ENCODE measurements around the gene DHX38. TPM values are rescaled to one million over a fixed set of nuclear protein-coding genes. Genes with fewer than 3 reads are reported as not detected.

The DHX38 gene
- total and polyA plus RNA-seq, 2 of the 13 experiments (the other 11 are each of a cell fraction or from before 2014, with no cell fraction given): 54.4 to 85.9 TPM

DNA sequence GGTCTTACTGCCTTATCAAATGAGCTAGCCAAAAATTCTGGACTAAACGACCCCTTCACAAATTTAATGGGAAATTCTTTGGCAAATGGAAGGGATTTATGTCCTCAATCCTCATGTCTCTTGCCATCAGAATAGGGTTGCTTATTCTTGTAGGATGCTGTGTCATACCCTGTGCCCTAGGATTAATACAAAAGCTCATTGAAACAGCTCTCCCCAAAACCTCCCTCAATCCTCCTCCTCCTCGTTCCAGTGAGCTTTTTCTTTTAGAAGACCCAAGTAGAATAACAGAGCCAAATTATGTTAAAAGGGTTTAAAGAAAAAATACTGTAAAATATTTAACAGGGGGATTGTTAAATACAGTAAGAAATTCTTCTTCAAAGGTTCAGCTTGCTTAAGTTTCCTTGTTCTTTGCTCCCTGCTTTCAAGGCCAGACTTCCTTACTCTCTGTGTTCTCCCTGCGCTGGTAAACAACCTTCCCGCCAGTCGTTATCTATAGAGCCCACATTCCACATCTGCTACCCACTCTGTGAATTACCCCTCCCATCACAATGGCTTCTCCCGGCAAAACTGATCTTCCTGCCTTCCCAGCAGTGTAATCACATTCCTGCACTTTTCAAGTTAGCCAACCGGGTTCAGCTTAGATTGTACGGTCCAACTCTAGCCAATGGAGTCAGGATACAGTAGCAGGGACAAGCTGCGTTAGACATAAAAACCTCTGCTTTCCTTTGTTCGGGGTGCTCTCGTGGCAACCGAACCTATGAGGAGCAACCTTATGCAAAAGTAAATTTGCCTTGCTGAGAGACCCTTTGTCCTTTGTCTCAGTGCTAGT, 20.9 kb upstream of the DHX38 start (continued):
- no peak for TF ChIP-seq ZNF224 (CRISPR knock-in tag; IDR thresholded peaks at IDR 0.05)
- TF ChIP-seq, protein P1, sequence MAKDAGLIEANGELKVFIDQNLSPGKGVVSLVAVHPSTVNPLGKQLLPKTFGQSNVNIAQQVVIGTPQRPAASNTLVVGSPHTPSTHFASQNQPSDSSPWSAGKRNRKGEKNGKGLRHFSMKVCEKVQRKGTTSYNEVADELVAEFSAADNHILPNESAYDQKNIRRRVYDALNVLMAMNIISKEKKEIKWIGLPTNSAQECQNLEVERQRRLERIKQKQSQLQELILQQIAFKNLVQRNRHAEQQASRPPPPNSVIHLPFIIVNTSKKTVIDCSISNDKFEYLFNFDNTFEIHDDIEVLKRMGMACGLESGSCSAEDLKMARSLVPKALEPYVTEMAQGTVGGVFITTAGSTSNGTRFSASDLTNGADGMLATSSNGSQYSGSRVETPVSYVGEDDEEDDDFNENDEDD (CRISPR knock-in tag; IDR thresholded peaks at IDR 0.05; ENCODE audit: borderline replicate concordance): peak; percentile 91
- no peak for TF ChIP-seq NCOA5 (CRISPR knock-in tag; IDR thresholded peaks at IDR 0.05)
- no peak for TF ChIP-seq ZZZ3 (CRISPR knock-in tag; IDR thresholded peaks at IDR 0.05; ENCODE audit: borderline replicate concordance)
- no peak for TF ChIP-seq ZFP36 (IDR thresholded peaks at IDR 0.05; ENCODE audit: borderline replicate concordance, low read depth, low read length, partially characterized antibody)
- TF ChIP-seq ZFP36L2 (CRISPR knock-in tag; IDR thresholded peaks at IDR 0.05): no peak
- TF ChIP-seq, protein P2, sequence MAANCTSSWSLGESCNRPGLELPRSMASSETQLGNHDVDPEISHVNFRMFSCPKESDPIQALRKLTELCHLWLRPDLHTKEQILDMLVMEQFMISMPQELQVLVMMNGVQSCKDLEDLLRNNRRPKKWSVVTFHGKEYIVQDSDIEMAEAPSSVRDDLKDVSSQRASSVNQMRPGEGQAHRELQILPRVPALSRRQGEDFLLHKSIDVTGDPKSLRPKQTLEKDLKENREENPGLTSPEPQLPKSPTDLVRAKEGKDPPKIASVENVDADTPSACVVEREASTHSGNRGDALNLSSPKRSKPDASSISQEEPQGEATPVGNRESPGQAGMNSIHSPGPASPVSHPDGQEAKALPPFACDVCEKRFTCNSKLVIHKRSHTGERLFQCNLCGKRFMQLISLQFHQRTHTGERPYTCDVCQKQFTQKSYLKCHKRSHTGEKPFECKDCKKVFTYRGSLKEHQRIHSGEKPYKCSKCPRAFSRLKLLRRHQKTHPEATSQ (CRISPR knock-in tag; IDR thresholded peaks at IDR 0.05; ENCODE audit: borderline replicate concordance): no peak
- no peak for TF ChIP-seq KLF16 (CRISPR knock-in tag; IDR thresholded peaks at IDR 0.05)
- no peak for TF ChIP-seq SP1 (IDR thresholded peaks at IDR 0.05)
- TF ChIP-seq SP1 (CRISPR knock-in tag; IDR thresholded peaks at IDR 0.05): no peak
- TF ChIP-seq, protein P3, sequence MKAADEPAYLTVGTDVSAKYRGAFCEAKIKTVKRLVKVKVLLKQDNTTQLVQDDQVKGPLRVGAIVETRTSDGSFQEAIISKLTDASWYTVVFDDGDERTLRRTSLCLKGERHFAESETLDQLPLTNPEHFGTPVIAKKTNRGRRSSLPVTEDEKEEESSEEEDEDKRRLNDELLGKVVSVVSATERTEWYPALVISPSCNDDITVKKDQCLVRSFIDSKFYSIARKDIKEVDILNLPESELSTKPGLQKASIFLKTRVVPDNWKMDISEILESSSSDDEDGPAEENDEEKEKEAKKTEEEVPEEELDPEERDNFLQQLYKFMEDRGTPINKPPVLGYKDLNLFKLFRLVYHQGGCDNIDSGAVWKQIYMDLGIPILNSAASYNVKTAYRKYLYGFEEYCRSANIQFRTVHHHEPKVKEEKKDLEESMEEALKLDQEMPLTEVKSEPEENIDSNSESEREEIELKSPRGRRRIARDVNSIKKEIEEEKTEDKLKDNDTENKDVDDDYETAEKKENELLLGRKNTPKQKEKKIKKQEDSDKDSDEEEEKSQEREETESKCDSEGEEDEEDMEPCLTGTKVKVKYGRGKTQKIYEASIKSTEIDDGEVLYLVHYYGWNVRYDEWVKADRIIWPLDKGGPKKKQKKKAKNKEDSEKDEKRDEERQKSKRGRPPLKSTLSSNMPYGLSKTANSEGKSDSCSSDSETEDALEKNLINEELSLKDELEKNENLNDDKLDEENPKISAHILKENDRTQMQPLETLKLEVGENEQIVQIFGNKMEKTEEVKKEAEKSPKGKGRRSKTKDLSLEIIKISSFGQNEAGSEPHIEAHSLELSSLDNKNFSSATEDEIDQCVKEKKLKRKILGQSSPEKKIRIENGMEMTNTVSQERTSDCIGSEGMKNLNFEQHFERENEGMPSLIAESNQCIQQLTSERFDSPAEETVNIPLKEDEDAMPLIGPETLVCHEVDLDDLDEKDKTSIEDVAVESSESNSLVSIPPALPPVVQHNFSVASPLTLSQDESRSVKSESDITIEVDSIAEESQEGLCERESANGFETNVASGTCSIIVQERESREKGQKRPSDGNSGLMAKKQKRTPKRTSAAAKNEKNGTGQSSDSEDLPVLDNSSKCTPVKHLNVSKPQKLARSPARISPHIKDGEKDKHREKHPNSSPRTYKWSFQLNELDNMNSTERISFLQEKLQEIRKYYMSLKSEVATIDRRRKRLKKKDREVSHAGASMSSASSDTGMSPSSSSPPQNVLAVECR (CRISPR knock-in tag; IDR thresholded peaks at IDR 0.05; ENCODE audit: borderline replicate concordance): no peak; the same call in 1 of the 2 replicates
- no peak for TF ChIP-seq GLI4 (CRISPR knock-in tag; IDR thresholded peaks at IDR 0.05; ENCODE audit: borderline replicate concordance)
- no peak for TF ChIP-seq CENPT (CRISPR knock-in tag; IDR thresholded peaks at IDR 0.05; ENCODE audit: low read depth)
- no peak for TF ChIP-seq REXO4 (CRISPR knock-in tag; IDR thresholded peaks at IDR 0.05; ENCODE audit: borderline replicate concordance)
- TF ChIP-seq ZBTB21 (CRISPR knock-in tag; IDR thresholded peaks at IDR 0.05): no peak
- TF ChIP-seq ZKSCAN5 (CRISPR knock-in tag; IDR thresholded peaks at IDR 0.05): no peak
- no peak for TF ChIP-seq NFATC3 (CRISPR knock-in tag; IDR thresholded peaks at IDR 0.05)
- peak; percentile 62 for TF ChIP-seq FOXK2 (IDR thresholded peaks at IDR 0.05)
- 0 out of 2 replicates have a peak, but pooled peaks have one; percentile 30 for TF ChIP-seq ZNF124 (CRISPR knock-in tag; IDR thresholded peaks at IDR 0.05)
- TF ChIP-seq SYNCRIP (IDR thresholded peaks at IDR 0.05; ENCODE audit: insufficient read depth, low read depth, low read length): no peak
- TF ChIP-seq IRF2 (CRISPR knock-in tag; IDR thresholded peaks at IDR 0.05): peak; percentile 75; the same call in 1 of the 2 replicates
- TF ChIP-seq, protein P4, sequence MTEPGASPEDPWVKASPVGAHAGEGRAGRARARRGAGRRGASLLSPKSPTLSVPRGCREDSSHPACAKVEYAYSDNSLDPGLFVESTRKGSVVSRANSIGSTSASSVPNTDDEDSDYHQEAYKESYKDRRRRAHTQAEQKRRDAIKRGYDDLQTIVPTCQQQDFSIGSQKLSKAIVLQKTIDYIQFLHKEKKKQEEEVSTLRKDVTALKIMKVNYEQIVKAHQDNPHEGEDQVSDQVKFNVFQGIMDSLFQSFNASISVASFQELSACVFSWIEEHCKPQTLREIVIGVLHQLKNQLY (CRISPR knock-in tag; IDR thresholded peaks at IDR 0.05): 0 out of 2 replicates have a peak, but pooled peaks have one; percentile 15
- TF ChIP-seq ZNF644 (CRISPR knock-in tag; IDR thresholded peaks at IDR 0.05; ENCODE audit: low read depth): peak; percentile 49; the same call in 1 of the 2 replicates
- TF ChIP-seq HMGA1 (CRISPR knock-in tag; conservative IDR thresholded peaks at IDR 0.05): no peak
